NCI-H82 (cell line): ENCODE results near the gene SP8.

Experiments
- DNase-seq: peaks from one replicate; lab custom pipeline; 2025; lab: John Stamatoyannopoulos, UW

The SP8 gene

GRCh38 chr7:20754001-20754400, 32.7 kb downstream of the SP8 start:
- no peak for DNase-seq

GRCh38 chr7:20749906-20750305, 36.8 kb downstream of the SP8 start:
- DNase-seq = no peak

GRCh38 chr7:20748853-20749252, 37.8 kb downstream of the SP8 start:
- DNase-seq = no peak

GRCh38 chr7:20747001-20747400, 39.7 kb downstream of the SP8 start:
- DNase-seq = no peak

GRCh38 chr7:20745702-20746101, 41.0 kb downstream of the SP8 start:
- peak; percentile 8 for DNase-seq

GRCh38 chr7:20744954-20745446, 41.7 kb downstream of the SP8 start:
- DNase-seq = no peak

- no peak for DNase-seq
These were observed 43.8 kb downstream of the SP8 start for GRCh38 chr7:20742913-20743312.

GRCh38 chr7:20741801-20742200, 44.9 kb downstream of the SP8 start:
- no peak for DNase-seq

GRCh38 chr7:20738518-20739481, 47.9 kb downstream of the SP8 start:
- DNase-seq = no peak

GRCh38 chr7:20737840-20738448, 48.7 kb downstream of the SP8 start:
- no peak for DNase-seq

GRCh38 chr7:20735346-20736065, 51.2 kb downstream of the SP8 start:
- no peak for DNase-seq
